HG02571 (cell line): ENCODE data around the gene DGKD.

Experiments
- ATAC-seq: cut with Tn5 transposase; IDR thresholded peaks from one replicate; pipeline ENCODE4 v1.9.1; 2021; ENCODE audit warnings: mild to moderate bottlenecking, moderate library complexity; ENCODE audit not compliant: unreplicated experiment

DGKD gene

DNA sequence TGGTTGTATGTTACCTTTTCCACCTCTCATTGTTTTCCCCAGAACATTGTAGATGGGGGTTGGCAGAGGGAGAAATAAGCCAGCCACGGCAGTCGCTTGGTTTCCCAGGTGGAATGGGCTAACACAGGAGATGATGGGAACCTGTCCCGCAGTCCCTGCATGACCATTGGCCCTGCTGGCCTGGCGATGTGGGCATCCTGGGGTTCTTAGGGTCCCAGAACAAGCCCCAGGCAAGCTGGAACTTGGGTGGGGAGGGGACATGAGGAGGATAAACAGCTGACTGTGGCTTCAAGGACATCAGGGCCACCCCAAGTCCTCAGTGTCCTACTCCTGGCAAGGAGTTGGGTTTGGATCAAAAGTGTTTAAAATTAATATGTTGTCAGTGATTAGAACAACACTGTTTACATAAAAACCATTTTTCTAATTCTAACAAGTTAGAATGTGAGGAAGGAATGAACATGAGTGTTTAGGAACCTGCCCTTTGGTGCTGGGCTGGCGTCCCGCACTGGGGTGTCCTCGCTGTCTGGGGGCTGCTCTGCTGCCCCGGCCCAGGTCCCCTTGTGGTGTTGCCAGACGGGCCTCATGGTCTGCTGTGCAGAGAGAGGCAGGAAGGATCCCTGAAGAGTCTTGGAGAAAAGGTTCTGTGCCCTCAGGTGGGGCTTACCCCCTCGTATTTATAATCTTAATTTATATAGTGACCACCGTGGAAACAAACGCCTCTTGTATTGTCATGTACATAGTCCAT, 117.2 kb downstream of the DGKD start:
- no peak for ATAC-seq

DNA sequence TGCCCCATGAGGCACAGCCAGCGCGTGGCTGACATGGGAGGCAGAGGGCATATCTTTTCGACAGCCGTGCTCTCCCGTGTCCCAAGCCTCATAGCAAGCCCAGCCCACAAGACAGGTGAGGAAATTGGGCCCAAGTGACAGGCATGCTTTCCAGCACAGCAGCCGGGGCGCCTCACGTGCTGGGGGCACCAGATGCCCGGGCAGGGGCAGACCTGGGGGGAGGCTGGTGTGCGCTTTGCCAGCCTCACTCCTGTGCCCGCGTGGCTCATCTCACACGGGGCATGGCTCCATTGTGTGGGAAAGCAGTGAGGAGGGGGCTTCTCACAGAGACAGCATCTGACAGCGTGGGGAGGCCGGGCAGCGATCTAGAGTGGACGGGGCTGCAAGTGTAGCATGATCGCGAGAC, 119.1 kb downstream of the DGKD start:
- ATAC-seq: no peak

DNA sequence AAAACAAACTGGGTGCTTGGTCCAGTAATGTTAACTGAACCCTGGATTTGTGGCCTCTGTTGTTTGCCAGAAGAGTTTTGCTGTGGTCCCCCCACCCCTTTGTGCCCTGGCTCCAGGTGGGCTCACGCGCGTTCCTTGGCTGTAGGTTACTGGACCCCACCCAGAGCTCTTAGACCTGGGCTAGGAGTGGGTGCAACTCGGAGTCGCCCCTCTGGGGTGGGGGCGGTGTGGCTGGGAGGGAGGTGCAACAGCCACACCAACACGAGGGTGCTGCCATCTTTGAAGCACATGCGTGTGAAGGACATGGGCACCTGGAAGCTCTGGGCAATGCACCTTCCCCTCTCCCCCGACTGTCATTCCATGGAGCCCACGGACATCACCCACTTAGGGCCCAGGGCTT, 119.6 kb downstream of the DGKD start:
- no peak for ATAC-seq

DNA sequence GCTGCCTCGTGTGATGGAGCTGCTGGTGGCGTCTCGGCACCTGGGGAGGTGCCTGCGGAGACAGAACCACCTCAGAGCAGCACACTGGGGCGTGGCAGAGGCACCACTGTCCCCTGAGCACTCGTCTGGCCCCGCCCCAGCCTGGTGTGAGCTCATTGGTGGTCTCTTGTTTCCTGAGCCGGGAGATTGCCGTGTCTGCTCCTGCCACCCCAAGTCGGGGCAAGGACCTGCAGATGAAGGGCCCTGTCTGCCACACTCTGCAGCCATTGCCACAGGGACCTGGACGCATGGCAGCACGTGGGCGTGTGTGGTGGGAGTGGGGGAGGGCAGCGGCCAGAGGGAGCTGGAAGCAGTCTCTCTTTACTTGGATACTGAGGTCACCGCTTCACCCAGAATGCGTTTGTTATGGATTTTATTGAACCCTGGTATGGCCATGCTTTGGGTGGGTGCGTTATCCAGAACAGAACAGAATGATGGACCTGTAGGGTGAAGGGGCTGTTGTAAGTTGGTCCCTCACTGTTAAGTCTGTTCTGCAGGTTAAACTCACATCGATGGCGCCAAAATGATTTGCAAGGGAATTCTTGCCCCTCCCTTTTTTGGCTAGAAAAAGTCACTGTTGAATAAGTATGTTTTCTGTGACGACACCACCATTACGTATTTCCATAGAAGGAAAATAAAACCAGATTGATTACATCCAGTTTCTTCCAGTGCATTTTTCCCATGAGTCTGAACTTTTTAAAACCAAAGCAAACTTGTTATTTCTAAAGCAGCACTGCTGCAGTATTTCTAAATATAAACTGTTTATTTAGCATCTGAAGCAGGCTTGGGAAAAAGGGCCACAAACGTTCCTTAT, 120.2 kb downstream of the DGKD start:
- ATAC-seq: no peak

DNA sequence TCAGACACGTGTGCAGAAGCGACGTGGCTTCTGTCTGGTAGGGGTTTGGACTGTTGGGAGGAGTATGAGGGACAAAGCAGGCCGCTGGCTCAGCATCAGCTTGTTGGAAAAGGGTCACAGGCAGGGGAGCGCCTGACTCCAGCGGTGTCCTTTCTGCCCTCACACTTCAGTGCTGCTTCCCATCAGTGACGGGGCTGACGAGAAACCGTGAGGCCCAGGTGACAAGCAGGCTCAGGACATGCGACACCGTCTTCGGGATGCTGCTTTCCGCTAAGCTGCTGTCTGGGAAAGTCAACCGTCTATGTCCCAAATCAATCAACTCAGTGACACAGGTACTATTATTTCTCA, 121.7 kb downstream of the DGKD start:
- no peak for ATAC-seq

DNA sequence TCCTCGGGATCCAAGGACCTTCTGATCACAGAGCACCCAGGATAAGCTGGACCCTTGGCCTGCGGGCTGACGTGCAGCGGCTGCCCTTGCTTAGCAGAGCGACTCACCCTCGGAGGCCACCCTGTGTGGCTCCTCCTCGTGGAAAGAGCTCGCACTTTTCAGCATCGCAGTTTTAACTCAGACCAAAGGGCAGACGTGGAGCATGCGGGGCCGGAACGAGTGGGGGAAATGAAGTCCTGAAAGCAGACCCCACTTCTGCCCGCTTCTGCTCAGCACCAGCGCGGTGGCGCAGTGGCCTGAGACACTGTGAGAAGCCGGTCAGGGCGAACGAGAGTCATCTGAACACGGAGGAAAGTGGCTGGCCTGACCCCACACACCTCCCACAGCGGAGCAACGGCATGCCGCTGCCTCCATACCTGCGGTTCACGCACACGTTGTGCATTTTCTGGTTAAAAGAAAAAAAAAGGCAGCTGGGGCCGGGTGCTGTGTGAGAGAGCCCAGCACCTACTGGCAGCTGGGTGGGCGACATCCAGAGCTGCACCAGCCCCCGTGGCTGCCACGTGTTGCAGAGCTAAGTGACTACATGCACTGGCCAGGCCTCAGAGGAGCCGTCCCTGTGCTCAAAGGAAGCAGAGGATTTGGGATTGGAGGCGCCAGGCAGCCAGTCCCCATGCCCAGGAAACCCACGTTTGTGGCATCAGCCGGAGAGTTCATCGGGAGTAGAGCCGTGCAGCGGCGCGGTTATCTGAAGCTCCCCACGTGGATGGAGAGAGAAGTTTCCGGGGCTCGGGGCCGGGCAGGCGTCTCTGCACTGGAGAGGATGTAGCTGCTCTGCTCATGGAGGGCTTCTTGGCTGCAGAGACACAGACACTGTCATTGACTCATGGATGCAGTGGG, 122.6 kb downstream of the DGKD start:
- ATAC-seq: no peak

DNA sequence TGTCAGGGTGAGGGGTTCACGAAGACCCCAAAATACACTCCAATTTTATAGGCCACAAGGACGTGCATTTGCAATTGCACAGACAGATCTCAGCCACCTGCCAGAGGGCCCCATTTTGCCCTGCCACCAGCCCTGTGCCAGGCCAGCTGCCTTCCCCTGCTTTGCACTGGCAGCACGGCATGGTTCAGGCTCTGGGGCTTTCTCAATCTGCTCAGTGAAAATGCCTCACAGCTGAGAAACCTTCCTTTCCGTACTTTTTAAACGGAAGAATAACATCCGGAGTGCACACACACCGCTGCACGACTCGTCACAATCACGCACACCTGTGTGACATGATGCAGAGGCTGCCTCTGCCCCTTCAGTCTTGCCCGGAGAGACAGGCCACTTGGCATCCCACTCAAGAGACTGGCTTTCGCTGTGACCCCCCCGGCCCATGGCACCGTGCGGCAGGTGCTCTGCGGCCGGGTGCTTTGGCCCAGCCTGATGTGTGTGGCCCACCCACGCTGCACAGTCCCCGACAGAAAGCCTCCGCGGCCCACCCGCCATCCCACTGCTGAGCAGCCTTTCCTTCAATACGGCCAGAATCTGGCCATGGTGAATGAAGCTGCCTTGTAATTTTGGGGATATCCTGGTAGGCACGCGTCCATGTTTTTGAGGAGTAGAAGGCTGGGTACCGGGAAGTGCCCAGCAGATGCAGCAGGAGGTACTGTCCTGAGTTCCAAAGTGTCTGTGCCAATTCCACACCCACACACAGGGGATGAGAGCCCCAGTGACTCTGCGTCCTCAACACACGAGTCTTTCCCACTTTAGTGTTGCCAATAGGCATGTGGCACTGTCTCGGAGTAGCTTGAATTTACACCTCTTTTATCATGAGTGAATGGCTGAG, 123.5 kb downstream of the DGKD start:
- no peak for ATAC-seq

DNA sequence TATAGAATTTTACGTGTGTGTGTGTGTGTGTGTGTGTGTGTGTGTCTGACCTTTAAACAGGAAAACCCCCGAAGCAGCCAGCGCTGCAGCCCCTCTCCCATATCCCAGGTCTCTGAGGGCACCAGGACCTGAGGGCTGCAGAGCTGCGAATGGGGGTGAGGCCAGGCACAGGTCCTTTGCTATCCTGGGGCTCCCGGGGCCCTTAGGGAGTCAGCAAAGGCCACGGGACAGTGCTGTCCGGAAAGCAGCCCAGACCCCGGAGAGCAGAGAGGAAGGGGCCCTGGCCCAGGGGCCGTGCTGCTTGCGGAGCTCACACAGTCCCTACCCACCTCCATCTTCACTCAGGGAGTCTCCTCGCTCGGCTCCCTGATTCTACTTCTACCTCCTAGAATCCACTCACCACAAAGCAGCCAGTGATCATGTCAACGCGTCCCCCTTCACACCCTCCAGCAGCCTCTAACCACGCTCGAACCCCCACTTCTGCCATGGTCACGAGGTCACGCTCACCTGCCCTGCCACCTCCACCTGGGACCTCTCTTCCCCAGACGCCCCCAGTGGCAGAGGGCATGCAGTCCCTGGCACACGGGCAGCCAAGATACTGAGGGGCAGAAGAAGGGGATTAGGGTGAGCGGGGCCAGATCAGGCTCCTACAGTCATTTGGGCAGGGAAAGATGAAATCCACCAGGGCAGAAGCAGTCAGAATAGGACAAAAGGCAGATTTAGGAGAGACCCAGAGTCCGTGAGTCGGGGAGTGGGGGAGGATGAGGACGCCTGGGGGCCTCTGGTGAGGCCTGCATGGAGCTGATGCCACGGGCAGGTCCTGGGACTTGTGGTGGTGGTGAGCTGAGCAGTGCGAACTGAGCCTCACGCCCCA, 125.6 kb downstream of the DGKD start:
- ATAC-seq: no peak

DNA sequence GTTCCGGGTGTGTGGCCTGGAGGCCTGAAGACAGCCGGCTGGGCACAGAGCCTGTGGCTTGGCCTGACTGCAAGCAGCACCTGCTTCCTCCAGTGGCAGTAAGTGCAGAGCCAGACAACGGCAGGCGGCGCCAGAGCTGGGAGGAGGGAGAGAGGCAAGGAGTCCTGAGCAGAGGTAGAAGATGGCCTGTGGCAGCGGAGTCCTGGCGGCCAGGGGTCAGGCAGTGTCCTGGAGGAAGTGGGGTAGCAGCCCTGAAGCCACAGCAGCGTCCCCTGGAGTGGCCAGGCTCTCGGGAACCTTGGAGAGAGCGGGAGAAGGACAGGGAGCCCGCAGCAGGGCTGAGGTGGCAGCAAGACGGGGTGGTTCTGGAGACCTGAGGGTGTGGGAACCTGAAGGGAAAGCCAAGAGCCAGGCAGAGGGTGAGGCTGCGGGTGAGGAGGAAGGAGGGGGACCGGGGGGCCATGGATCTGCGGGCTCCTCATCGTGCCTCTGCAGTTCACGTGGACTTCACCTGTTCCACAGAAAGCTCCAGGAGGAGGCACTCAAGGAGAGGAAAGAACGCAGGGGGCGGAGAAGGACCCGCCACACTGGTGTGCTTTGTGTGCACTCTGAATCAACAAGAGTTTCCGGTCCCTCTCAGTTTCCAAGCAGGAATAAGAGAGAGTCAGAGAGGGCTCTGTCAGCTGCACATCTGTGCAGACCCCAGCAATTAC, 126.4 kb downstream of the DGKD start:
- no peak for ATAC-seq

DNA sequence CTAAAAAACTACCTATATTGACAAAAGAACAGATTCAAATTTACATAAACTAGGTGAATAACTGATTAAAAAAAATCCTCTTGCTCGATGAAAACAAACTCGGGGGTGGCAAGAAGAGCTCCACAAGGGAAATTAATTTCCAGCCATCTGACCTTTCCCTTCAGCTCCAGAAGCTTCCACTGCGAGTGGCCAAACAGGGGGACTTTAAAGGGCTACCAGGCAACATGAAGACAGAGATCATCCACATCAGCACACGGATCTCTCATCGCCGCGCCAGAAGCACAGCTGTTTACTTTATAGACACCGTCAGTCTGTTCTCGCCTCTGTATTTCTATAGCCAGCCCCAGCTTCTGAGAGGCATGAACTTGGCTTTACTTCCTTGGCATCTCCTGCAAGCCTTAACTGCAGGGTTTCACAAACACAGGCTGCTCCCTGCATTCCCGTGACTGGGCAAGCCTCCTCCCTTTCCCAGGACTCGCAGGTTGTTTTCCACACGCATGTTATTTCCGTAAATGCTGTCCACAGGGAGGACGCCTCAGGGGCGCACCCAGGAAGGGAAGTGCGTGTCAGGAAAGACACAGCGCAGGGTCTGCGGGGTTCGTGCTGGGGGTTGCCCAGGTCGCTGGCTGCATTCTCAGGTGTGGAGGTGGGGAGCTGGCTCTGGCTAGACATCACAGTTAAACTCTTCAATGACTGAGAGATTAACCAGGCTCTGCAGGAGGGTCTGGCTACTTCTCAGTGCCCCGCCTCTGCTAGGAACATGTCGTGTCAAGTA, 127.3 kb downstream of the DGKD start:
- no peak for ATAC-seq

DNA sequence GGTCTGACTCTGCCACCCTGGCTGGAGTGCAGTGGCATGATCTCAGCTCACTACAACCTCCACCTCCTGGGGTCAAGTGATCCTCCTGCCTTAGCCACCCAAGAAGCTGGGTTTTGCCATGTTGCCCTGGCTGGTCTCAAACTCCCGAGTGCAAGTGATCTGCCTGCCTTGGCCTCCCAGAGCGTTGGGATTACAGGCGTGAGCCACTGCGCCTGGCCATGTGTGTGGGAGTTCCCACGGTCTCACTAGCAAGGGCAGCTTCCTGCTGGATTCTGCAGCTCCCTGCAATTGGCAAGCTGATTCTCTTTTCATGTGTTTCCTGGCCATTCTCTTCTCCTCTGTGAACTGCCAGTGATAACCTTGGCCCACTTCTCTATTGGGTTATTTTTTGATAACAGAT, 128.3 kb downstream of the DGKD start:
- ATAC-seq: no peak

DNA sequence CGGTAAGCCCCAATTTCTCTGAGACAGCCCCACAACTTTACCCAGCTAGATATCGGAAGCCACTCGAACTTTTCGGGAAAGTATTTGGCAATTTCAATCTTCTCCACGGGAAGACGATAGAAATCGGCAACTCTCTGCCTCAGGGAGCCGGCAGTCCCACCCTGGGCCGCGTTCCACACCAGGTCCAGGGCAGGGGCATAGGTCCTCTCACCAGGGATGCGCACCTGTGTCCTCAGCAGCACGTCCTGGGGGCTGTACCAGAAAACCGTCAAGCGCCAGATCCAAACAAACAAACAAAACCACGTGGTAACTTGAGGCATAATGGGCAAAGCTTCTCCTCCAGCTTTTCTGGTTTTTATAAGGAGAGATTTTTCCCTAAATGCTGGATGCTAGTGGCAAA, 131.4 kb downstream of the DGKD start:
- no peak for ATAC-seq

DNA sequence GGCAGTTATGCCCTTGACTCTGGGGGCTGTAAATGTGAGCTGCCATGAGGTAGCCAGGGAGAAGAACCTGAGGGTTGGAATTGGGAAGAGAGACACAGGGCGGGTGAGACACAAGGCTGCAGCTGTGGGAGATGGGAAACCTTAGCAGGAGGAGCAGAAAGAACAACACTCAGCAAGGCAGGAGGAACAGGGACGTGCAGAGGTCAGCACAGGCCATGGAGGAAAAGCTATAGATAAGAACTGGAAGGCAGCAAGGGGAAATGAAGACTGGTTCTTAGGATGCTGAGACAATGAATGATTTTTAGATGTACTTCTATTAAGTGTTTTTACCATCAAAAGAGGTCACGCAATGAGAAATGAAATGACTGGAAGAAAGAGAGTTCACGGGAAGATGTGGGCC, 132.1 kb downstream of the DGKD start:
- no peak for ATAC-seq

DNA sequence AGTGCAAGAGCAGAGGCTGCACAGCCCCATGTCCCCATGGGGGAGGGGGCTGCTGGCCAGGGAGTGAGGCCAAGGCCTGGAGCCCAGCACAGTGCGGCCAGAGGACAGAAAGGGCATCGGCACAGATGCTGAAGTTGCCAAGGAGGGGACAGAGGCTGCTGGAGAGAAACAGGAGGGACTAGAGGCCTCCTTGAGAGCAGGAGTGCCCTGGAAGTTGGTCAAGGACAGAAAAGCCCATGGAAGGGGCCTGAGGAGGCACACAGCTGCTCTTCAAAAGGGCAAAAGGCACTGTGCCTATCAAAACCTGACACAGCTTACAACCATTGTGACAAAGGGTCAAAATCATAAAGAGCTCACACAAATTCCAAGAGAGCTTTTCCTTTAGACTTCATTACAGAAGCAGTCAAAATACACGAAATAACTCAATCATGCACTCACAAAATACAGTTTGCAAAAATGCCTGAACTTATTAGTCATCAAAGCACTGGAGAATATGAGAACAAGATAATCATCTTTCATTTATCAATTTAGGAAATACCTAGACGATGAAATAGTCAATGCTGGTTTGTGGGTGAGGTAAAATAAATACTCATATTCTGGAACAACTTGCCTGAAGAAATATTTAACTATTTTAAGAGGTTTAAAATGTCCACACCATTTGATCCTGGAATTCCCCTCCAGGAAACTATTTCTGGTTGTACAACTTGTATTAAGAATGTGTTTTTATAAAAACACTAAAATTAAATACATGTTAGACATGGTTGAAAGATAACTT, 132.7 kb downstream of the DGKD start:
- no peak for ATAC-seq

DNA sequence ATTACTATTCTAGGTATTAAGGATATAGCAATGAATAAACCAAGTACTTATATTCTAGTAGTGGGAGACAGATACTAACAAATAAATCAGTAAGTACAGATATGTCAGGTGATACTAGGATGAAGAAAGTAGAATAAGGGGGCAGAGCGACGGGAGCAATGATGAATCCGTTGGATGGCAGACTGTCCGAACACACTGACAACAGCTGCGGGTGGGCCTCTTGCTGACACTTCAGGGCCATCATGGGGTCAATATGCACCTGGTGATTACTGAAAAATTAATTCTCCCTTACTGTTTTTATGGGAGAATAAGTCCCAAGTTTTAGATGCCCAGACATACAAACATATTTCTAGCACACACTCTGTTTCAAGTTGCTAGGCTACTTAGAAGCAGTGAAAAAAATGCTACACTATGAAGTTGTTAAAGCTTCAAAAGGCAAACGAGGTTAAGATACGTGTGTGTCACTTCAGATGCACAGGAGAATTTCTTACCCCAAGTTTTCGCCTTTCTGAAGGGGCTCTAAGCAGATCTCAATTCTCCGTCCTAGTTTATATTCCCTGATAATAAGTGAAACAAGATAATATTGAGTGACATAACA, 133.6 kb downstream of the DGKD start:
- ATAC-seq: no peak

DNA sequence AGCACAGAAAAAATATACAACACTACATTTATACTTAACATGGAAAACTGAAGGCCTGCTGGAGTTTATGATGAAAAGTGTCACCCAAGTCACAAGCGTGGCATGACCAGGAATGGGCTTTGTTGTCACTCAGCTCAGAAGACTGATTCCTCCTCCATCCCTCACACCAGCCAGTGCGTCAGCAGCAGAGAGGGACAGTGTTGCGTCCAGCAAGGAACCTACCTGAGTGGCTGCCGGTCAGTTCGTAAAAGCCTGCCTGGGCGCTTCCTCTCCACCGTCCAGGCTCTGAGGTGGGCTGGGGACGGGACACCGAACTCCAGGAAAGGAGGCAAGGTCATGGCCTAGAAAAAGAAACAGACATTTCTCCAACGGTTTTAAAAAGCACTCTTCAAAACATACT, 134.8 kb downstream of the DGKD start:
- no peak for ATAC-seq

DNA sequence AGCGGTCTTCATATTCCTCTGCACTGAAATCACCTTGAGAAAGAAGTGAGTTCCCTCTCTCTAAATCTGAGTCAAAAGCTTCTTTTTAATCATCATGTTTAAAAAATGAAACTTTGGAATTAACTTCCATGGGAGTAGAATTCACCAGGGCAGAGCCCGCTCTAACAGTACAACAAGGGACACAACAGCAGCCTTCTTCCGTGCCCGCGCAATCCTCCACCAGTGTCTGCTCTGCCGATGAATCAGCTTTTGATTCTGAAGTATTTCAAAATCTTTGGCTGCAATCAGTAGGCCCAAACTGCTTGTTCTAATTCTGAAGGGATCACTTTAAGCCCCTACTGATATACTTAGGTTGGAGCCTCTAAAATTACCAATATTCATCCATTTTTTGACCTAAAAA, 135.4 kb downstream of the DGKD start:
- no peak for ATAC-seq
